HuH-7.5 (cell line): Measurements from ENCODE around the gene AIG1.
"Not testable (repeated sequence)": the region's sequence is repeated elsewhere in the genome, so short reads cannot be mapped to it uniquely, and the experiment has no call there.

ENCODE experiments used
- DNase-seq: peaks from one replicate; pipeline ENCODE4 v3.0.0; 2011; ENCODE audit warnings: low spot score

AIG1 gene

DNA sequence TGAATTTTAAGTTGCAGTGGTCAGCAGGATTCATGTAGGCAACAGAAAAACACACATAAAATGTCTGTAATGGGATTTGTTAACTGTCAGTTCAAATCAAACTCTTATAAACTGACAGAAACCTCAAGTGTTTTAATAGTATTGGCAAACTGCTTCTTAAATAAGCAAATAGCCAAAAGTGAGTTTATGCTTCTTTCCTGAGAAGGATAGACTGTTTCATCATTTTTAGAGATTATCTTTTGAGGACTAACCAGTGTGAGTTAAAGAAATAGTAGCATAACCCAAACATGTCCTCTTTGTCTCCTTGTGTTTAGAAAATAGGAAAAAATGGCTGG is 68.0 kb downstream of the AIG1 start:
- no peak for DNase-seq

DNA sequence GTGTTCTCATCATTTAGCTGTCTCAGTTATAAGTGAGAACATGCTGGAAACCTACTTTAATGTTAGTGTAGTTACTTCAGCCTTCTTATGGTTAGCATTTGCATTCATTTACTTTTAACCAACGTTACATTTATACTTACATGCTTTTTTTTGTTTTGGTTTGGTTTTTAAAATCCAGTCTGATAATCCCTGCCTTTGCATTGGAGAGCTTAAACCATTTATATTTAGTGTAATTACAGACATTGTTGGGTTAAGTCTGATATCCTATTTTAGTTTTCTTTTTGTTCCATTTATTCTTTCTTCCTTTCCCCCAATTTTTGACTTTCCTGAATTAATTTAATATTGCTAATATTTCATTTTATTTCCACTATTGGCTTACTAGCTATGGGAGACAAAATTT is 70.2 kb downstream of the AIG1 start:
- DNase-seq: no peak

DNA sequence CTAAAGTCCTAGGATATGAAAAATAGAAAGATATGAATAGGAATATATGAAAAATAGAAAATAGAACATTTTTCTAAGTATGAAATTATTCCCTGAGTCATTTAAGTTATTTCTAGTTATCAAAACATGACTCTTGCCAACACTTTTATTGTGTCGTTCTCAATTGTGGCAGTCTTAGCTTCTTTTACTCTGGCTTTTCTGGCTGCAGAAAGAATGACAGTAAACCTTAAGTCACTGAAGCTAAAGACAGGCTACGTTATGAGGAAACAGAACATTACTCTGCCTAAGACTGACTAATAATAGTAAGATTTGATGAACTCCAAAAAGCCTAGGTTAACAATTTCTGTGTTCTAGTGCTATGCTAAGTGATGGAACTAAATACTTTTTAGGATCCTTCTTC is 74.6 kb downstream of the AIG1 start:
- no peak for DNase-seq

- no peak for DNase-seq
These were observed 75.3 kb downstream of the AIG1 start for GRCh38 chr6:143135797-143136561.

DNA sequence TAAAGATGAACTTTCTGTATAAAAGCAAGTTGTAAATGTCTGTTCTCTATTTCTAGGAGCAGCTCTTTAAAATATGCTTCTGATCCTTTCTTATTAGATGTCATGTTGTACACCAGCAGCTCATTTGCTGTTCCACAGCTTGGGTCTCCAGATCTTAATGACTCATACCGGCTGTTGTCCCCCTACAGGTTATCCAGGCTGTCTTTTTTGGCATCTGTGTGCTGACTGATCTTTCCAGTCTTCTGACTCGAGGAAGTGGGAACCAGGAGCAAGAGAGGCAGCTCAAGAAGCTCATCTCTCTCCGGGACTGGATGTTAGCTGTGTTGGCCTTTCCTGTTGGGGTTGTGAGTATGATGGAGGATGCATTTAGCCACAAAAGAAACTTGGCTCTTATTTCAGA is 76.0 kb downstream of the AIG1 start:
- no peak for DNase-seq

GRCh38 chr6:143139239-143139784 is 78.6 kb downstream of the AIG1 start:
- no peak for DNase-seq

- not testable (repeated sequence) for DNase-seq
These were observed 79.2 kb downstream of the AIG1 start for GRCh38 chr6:143139884-143140283.

GRCh38 chr6:143140767-143141166 is 80.1 kb downstream of the AIG1 start:
- DNase-seq: no peak

DNA sequence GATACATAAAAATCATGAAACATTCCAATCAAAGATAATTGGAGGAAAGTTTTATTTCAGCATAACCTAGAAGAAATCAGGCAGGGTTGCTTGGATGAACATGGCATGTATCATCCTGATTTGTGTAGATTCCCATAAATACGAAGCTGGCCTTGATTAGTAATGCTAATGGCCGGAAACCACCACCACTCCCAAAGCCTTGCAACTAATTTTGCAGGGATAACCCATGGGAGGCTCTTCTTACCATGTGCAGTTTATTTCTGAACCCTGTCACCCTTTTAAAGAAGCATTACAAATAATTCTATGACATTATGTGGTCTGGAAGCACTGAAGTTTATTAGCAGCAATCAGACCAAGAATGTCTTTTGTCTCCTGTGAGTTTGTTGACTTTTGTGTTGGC is 80.8 kb downstream of the AIG1 start:
- DNase-seq: no peak

DNA sequence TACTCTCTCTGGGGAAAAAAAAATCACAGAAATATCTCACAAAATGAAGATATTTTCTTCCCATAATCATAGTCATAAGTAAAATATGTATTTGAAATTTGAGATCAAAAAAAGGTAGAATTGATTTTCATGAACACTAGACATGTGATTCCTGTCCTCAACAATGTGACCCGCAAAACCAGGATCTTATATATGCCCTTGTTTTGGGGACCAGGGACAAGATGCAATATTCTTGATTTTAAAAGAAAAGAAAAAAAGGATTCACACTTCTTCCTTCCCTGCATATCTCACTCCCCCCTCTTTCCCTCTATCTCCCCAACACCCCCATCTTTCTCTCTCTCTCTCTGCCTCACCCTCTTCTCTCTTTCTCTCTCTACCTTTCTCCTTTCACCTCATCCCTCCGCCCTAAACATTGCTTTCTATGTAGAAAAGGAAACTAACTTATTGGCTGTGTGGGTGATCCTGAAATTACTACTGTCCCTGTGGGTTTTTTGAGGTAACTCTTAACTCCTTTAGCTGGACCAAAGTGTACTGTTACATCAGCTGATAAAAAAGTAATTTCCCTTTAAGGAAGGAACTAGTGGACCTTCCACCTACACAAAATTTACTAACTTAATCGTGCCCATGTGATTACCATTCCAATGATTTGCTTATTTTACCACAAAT is 85.6 kb downstream of the AIG1 start:
- no peak for DNase-seq

- no peak for DNase-seq
These were observed 89.1 kb downstream of the AIG1 start for GRCh38 chr6:143149771-143150170.

DNA sequence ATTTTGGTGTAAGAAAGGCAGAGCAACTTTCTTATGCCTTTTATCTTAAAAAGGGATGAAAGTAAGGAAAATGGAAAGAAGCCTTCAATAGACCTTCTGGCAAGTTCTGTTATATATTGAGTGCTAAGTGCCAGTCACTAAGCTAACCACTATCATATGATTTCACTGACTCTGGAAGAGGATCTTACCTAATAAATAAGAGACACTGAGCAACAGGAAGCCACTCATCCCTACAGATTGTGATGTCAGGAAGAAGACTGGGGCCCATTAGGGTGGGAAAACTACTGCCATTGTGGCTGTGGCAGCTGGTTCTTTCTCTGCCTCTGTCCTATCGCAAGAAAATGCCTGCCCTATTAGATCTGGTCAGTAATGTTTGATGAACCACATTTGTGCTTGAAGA is 89.6 kb downstream of the AIG1 start:
- DNase-seq: no peak

DNA sequence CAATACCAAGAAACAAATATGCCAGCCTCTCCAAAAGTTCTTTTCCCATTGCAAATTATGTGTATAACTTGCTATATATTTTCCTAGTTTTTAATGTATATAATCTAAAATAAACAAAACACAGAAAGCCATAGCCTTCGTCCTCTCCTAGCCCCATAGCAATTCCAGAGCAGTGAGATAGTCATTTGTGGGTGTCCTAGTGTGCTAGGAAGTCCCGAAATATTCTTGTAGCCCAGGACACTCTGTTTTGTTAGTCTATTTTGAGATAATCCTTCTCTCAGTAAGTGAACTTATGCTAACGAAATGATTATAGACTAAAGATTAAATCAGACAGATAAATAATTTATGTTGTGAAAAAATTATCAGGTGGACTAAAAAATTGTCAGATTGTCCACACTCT is 90.7 kb downstream of the AIG1 start:
- no peak for DNase-seq

GRCh38 chr6:143155681-143156080 is 95.0 kb downstream of the AIG1 start:
- DNase-seq: no peak

DNA sequence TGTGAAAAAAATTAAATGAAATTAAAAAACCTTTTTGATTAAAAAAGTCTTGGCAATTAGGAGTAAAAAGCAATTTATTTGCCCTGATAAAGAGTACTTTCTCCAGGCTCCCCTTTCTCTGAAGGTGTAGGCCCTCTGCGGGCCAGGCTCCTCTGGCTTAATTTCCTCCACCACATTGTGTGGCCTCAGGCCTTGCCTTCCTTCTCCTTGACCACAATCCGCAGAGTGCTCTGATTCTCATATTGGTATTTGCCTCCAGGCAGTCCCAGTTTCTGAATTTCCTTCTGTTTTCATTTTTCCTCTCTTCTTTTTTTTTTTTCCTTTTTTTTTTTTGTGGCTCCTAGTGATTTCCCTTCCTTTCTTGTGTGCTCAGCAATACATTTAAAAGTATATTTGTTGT is 96.4 kb downstream of the AIG1 start:
- no peak for DNase-seq

GRCh38 chr6:143158113-143158581 is 97.5 kb downstream of the AIG1 start:
- DNase-seq: no peak

DNA sequence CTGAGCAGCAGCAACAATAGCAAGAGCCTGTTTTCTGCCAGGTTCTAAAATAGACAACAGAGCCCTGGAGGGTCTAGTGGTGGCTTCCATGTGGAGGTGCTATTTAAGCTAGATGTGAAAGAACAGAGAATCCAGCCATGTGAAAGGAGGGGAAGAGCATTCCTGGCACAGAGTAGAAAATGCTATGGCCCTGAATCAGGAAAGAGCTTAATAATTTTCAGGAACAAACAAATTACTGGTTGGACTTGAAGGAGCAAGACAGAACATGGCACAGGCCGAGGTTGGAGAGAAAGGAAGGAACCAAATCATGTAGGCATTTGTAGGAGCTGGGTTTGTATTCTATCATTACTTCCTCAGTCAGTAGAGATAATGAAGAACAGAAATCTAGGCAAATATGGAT is 98.3 kb downstream of the AIG1 start:
- DNase-seq: no peak

DNA sequence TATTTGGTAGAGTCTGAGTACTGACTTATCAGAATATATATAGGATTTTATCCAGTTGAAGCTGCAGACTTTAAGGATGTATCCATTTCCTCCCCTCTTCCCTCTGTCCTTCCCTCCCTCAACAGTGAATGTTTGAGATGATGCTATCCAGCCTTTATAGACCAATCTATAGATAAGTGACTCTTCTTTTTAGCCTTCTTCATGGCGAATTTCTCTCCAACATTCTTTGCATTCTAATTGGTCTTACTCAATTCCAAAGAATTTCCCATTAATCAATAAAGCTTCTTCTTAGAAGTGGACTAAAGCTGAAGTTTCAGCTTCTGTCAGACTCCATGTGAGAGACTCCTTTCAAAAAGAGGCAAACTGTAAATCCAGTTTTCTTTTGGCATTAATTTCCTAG is 99.3 kb downstream of the AIG1 start:
- no peak for DNase-seq

DNA sequence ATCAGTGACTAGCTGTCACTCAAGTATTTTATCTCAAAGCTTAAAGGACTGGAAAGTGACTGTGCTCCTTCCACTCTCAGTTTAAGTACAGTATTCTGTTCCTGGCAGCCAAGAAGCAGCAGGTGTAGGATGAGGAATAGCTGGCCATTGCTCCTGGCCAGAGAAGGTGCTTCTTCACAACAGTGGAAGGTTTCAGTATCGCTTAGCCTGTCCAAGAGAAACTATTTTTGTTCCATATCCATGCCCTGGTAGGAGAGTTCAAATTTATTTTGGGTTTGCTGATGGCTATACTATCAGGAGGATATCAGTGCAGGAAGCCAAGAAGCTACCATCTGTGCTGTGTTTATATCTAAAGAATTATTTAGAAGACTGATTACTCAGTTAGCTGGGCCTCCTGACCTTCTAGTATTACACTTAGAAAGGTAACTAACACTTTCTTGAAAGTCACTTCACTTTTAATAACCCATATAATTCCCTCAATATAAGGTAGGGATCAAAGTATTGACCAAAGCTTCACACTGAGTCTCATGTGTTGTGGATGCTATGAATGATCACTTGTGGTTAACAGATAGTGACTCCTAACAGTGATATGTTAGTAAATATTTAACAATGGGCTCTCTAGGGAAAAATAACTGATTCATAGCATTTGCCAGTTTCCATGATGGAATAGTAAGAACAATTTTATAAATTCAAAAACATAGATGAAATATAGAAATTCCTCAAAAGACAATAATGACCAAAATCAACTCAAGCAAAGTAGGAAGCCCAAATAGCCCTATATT is 99.9 kb downstream of the AIG1 start:
- DNase-seq: no peak

DNA sequence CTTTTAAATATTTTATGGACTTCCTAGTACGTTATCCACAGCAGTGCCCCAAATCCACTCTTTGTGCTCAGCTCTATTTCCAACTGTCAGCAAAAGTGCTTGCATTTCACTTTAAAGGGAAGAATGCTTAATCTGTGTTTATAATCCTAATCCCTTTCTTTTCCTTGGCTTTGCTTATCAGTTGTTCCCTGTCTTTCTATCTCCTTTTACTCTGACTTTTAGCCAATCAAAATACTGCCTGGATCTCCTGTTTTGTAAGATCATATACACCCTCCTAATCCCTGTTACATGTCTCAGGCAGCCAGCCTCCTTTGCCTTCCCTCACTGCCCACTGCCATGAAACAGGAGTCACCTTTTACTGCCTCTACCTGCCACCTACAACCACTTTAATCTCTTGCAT is 102.9 kb downstream of the AIG1 start:
- no peak for DNase-seq

DNA sequence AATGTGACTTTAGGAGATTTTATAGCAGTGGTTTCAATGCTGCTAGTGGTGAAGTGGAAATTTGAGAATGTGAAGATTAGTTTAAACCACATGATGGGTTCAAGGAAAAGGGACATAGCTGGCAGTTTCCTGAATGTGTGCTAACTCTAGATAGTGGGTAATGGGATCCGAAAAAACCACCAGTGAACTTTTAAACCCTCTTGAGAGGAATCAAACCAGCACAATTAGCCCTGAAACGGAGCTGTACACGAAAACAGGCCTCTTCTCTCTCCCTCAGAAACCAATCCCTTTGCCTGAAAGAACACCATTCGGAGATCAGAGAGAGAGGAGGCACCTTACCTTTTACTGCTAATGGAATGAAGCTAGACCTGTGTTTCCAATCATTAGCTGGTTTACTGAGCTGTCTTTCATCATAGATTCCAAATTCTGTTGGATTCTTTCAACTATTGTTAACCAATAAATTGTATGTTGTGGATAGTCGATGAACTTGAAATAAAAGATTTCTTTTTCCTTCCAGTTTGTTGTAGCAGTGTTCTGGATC is 103.9 kb downstream of the AIG1 start:
- no peak for DNase-seq

GRCh38 chr6:143165315-143165855 is 104.7 kb downstream of the AIG1 start:
- DNase-seq: no peak
